Smooth muscle cell (in vitro differentiated cells): Measurements from ENCODE around the gene ALDH7A1. TPM values are rescaled to one million over a fixed set of nuclear protein-coding genes. Genes with fewer than 3 reads are reported as not detected.

Source experiments
- DNase-seq: peaks from one replicate; lab custom pipeline; 2025; ENCODE audit not compliant: unreplicated experiment; lab: John Stamatoyannopoulos, UW
- H2AFZ ChIP-seq: fragments of 200-600 bp; sonication (generic); 2 replicates; pipeline ENCODE4 v1.6.0; 2016; ENCODE audit warnings: antibody characterized with exemption, low read depth, mild to moderate bottlenecking
- H3F3A ChIP-seq: fragments of 200-600 bp; sonication (generic); 2 replicates; pipeline ENCODE4 v1.6.0; 2017; ENCODE audit warnings: antibody characterized with exemption, low read depth
- H3K27ac ChIP-seq: fragments of 200-600 bp; sonication (generic); 2 replicates; pipeline ENCODE4 v1.5.1; 2016; ENCODE audit warnings: low read depth, mild to moderate bottlenecking
- H3K27me3 ChIP-seq: fragments of 200-600 bp; sonication (generic); 2 replicates; pipeline ENCODE4 v1.6.1; 2016; ENCODE audit warnings: low read depth, mild to moderate bottlenecking
- H3K36me3 ChIP-seq: fragments of 200-600 bp; sonication (generic); 2 replicates; pipeline ENCODE4 v1.5.1; 2016; ENCODE audit warnings: low read depth
- H3K4me1 ChIP-seq: fragments of 200-600 bp; sonication (generic); 2 replicates; pipeline ENCODE4 v1.5.1; 2016; ENCODE audit warnings: low read depth
- H3K4me2 ChIP-seq: fragments of 200-600 bp; sonication (generic); 2 replicates; pipeline ENCODE4 v1.6.0; 2016; ENCODE audit warnings: mild to moderate bottlenecking
- H3K4me3 ChIP-seq: fragments of 200-600 bp; sonication (generic); 2 replicates; pipeline ENCODE4 v1.5.1; 2016; ENCODE audit warnings: mild to moderate bottlenecking
- H3K79me2 ChIP-seq: fragments of 200-600 bp; sonication (generic); 2 replicates; pipeline ENCODE4 v1.6.0; 2016; ENCODE audit warnings: low read depth, mild to moderate bottlenecking
- H3K9ac ChIP-seq: fragments of 200-600 bp; sonication (generic); 2 replicates; pipeline ENCODE4 v1.6.0; 2016; ENCODE audit warnings: low read depth
- H3K9me3 ChIP-seq: fragments of 200-600 bp; sonication (generic); replicated peaks from 2 replicates; pipeline ENCODE4 v1.5.1; 2016; ENCODE audit warnings: low read depth
- H4K20me1 ChIP-seq: fragments of 200-600 bp; sonication (generic); 2 replicates; pipeline ENCODE4 v1.6.0; 2016; ENCODE audit warnings: low read depth
- WGBS: methylation state at CpG from one replicate; pipeline ENCODE4 v1.1.7; 2016; ENCODE audit warnings: low lambda C conversion rate; 5-methylcytosine and 5-hydroxymethylcytosine counted together
- polyA plus RNA-seq: library from polyadenylated mRNA; unstranded; fragments of >200 nt; fragmentation: Nextera tagmentation; extraction: Ambion mirVana; gene quantifications from 2 replicates; pipeline ENCODE4 v1.2.1, GENCODE V29; 2016
- total RNA-seq: library from RNA; depleted of rRNA; stranded (reverse); fragments of >200 nt; gene quantifications from 2 replicates; pipeline ENCODE4 v1.2.3, GENCODE V29; 2014
- TF ChIP-seq, protein P1 (sequence below): fragments of 200-600 bp; sonication (generic); IDR thresholded peaks from 2 replicates; pipeline ENCODE4 v1.5.1; 2017; ENCODE audit warnings: borderline replicate concordance, mild to moderate bottlenecking, antibody characterized with exemption; ENCODE audit not compliant: insufficient read depth, poor library complexity, severe bottlenecking

The ALDH7A1 gene
- total and polyA plus RNA-seq, 2 experiments from 2014 or later = 26.5 to 55.3 TPM

DNA sequence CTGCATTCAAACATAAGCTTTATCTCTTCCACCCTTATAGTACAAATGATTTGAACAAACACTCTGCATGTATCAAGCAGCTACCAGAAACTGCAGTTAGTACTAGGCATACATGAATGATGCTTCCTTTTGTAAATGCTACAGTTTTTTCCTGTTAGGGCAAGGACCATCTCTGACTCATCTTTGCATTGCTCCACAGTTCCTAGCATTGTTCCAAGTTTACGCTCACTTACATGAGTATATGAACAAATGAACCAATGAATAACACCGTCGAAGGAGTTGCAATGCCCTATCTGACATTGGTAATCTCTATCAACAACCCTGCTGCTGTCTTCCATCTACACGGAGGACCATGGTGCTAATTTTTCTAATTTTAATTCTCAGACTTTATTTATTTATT lies 2.1 kb upstream of the ALDH7A1 start:
- H3K9me3 ChIP-seq = no peaks in the 10 kb centered on the region
- H2AFZ ChIP-seq = no peak overlapping the region
- TF ChIP-seq, protein P1, sequence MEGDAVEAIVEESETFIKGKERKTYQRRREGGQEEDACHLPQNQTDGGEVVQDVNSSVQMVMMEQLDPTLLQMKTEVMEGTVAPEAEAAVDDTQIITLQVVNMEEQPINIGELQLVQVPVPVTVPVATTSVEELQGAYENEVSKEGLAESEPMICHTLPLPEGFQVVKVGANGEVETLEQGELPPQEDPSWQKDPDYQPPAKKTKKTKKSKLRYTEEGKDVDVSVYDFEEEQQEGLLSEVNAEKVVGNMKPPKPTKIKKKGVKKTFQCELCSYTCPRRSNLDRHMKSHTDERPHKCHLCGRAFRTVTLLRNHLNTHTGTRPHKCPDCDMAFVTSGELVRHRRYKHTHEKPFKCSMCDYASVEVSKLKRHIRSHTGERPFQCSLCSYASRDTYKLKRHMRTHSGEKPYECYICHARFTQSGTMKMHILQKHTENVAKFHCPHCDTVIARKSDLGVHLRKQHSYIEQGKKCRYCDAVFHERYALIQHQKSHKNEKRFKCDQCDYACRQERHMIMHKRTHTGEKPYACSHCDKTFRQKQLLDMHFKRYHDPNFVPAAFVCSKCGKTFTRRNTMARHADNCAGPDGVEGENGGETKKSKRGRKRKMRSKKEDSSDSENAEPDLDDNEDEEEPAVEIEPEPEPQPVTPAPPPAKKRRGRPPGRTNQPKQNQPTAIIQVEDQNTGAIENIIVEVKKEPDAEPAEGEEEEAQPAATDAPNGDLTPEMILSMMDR = no peak
- peaks cover 25% of the 10 kb centered on the region for H3K4me1 ChIP-seq
- no peak for DNase-seq
- no peaks in the 10 kb centered on the region for H3K27me3 ChIP-seq
- no peak overlapping the region for H3K4me2 ChIP-seq
- H3K9ac ChIP-seq = no peak overlapping the region
- no peak overlapping the region for H3K4me3 ChIP-seq
- no peaks in the 10 kb centered on the region for H3F3A ChIP-seq
- WGBS = 84% methylated on average over 4 of the region's 4 CpGs
- H3K27ac ChIP-seq = no peak overlapping the region
- H3K79me2 ChIP-seq = peaks cover 30% of the 10 kb centered on the region
- H3K36me3 ChIP-seq = no peaks in the 10 kb centered on the region
- peaks cover 2% of the 10 kb centered on the region for H4K20me1 ChIP-seq

DNA sequence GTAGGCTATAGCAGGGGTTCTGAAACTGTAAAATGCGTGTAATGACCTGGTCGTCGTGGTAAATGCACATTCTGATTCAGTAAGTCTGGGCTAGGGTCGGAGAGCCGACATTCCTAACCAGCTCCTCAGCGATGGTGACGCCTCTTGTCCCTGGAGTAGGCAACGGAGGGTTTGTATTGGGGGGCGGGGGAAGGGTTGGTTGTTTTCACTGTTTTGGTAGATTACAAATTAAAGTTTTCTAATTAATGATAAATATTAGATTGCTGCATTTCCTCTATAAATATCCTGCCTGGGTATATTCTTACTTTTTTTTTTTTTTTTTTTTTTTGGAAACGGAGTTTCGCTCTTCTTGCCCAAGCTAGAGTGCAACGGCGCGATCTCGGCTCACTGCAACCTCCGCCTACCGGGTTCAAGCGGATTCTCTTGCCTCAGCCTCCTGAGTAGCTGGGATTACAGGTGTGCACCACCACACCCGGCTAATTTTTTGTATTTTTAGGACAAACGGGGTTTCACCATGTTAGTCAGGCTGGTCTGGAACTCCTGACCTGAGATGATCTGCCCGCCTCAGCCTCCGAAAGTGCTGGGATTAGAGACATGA lies 566 bp upstream of the ALDH7A1 start:
- TF ChIP-seq, protein P1 = no peak
- no peaks in the 10 kb centered on the region for H4K20me1 ChIP-seq
- 59% methylated on average over 22 of the region's 22 CpGs for WGBS
- peak overlapping the region; percentile 60 for H3K4me3 ChIP-seq
- H3K9ac ChIP-seq = peak overlapping the region; percentile 46
- peak overlapping the region; percentile 74 for H2AFZ ChIP-seq
- H3K27me3 ChIP-seq = no peaks in the 10 kb centered on the region
- H3K9me3 ChIP-seq = no peaks in the 10 kb centered on the region
- peaks cover 17% of the 10 kb centered on the region for H3K79me2 ChIP-seq
- no peaks in the 10 kb centered on the region for H3F3A ChIP-seq
- DNase-seq = no peak
- H3K4me2 ChIP-seq = peak overlapping the region; percentile 87
- peaks cover 21% of the 10 kb centered on the region for H3K4me1 ChIP-seq
- peak overlapping the region; percentile 56 for H3K27ac ChIP-seq
- H3K36me3 ChIP-seq = no peaks in the 10 kb centered on the region

DNA sequence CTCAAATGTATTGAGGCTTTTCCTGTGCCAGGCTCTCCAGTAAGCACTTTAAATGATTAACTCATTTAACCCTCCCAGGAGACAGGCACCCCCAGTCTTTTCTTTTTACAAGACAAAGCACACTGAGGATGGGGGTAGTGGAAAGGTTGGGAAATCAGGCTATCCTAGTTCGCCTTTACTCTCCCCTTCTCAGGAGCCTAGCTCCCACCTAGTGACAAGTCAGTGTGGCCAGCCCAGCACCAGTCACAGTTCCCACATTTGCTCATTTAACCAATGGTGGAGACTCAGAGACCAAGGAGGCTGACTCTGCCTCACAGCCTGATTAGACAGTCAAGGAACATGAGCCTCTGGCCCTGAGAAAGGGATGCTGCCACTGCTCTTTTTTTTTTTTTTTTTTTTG lies 3.5 kb downstream of the ALDH7A1 start:
- WGBS = 95% methylated on average over 1 of the region's 1 CpG
- TF ChIP-seq, protein P1 = no peak
- no peaks in the 10 kb centered on the region for H3K27me3 ChIP-seq

More for the DNA sequence above, 3.5 kb downstream of the ALDH7A1 start:
- no peaks in the 10 kb centered on the region for H3K36me3 ChIP-seq
- no peak overlapping the region for H3K9ac ChIP-seq
- H3F3A ChIP-seq = no peaks in the 10 kb centered on the region
- no peak for DNase-seq
- H3K4me2 ChIP-seq = no peak overlapping the region
- no peaks in the 10 kb centered on the region for H3K9me3 ChIP-seq
- no peak overlapping the region for H3K4me3 ChIP-seq
- H3K4me1 ChIP-seq = peaks cover 15% of the 10 kb centered on the region
- peaks cover 17% of the 10 kb centered on the region for H3K79me2 ChIP-seq
- no peak overlapping the region for H3K27ac ChIP-seq
- H4K20me1 ChIP-seq = no peaks in the 10 kb centered on the region
- H2AFZ ChIP-seq = no peak overlapping the region
